ENCODE measurements around the gene KLRB1.
"Not testable (repeated sequence)": the region's sequence is repeated elsewhere in the genome, so short reads cannot be mapped to it uniquely, and the experiment has no call there.

The KLRB1 gene

DNA sequence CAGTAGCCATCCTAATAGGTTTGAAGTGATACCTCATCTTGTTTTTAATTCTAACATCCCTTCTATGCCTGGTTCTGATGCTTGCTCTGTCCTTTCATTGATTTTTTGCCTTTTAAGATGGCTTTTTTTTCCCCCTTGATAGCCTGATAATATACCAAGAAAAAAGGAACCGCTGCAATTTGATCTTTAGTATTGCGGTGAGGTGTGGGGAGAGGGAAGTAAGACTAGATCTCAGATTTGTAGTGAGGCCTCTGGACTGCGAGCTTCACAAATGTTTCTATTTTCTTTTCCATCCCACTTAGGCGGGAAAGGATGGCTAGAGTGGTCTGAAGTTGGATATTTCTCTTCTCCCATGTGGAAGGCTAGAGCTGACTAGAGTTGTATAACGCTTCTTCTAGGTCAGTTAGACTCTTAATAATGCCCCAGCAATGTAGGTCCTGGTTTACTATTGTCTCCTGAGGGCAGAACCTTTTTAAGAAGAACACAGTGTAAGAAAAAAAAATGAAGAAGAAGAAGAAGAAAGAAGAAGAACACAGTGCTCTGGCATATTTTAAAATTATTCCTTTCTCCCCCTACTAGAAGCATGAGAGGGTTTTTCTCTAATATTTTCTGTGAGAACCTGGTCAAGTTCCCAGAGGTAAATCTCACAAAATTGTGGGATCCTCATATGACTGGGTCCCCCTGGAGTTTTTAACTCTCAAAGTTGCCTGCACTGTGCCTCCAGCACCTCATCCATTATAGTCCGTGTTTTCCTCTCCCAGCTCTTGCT lies 11.9 kb upstream of the KLRB1 start:
- DNase-seq (ENCODE audit: low read depth in 2 of 2), result no peak

DNA sequence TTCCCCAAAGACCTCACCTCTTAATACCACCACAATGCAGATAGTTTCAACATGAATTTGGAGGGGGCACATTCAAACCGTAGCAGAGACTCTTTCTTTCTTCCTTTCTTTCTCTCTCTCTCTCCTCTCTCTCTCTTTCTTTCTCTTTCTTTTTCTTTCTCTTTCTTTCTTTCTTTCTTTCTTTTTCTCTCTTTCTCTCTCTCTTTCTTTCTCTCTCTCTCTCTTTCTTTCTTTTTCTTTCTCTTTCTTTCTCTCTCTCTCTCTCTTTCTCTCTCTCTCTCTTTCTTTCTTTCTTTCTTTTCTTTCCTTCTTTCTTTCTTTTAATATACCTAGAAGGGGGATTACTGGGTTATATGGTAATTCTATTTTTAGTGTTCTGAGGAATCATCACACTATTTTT lies 11.2 kb upstream of the KLRB1 start:
- DNase-seq (ENCODE audit: low read depth in 2 of 2), result not testable (repeated sequence)

DNA sequence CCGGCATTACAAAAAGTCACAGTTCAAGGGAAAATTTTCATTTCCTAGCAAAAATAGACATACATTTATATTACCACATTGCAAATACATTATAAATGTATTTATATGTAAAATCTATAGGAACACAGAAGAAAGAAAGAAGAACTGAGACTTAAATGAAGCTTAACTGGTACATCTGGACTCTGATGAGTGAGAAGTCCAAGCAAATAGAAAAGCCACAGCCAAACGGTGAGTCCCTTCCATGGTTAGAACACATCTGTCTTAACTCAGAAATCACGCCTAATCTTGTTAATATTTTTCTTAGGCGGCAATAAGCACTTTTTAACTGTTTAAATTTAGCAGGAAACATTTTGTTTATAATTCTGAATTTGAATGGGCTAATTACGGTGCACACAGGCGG lies 9.4 kb upstream of the KLRB1 start:
- no peak for DNase-seq (ENCODE audit: low read depth in 2 of 2)

DNA sequence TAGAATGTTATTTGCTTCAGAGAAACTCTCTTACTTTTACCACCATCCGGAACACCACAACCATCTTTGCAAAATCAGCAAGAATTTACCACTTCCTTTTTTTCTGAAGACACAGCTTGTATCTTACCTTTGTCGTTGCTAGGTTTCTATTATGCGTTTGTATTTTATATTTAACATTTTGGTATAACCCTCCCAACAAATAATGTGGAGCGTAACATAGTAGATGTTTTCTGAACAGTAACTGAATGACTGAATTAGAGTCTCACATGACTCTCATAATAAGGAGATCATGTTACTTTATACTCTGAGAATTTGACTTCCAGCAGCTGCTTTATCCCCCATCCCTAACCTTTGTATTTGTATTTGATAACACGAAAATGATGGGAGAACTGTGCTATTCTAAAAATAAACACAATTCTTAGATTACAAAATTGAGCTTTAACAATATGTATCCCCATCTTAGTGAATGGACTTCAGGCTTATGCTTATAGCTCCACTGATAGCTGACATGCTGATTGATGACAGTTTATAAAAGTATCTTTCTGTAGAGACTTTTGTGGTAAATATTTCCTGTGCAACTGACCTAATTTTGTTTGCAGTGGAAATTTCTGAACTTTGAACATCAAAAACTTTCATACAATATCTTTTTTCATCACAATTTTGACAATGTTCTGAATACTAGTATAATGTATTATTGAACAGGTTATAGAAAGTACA lies 7.9 kb upstream of the KLRB1 start:
- no peak for DNase-seq (ENCODE audit: low read depth in 2 of 2)

DNA sequence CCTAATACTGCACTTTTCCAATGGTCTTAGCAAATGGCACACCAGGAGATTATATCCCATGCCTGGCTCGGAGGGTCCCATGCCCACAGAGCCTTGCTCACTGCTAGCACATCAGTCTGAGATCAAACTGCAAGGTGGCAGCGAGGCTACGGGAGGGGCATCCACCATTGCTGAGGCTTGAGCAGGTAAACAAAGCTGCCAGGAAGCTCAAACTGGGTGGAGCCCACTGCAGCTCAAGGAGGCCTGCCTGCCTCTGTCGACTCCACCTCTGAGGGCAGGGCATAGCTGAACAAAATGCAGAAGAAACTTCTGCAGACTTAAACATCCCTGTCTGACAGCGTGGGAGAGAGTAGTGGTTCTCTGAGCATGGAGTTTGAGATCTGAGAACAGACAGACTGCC lies 2.9 kb upstream of the KLRB1 start:
- not testable (repeated sequence) for DNase-seq (ENCODE audit: low read depth in 2 of 2)

DNA sequence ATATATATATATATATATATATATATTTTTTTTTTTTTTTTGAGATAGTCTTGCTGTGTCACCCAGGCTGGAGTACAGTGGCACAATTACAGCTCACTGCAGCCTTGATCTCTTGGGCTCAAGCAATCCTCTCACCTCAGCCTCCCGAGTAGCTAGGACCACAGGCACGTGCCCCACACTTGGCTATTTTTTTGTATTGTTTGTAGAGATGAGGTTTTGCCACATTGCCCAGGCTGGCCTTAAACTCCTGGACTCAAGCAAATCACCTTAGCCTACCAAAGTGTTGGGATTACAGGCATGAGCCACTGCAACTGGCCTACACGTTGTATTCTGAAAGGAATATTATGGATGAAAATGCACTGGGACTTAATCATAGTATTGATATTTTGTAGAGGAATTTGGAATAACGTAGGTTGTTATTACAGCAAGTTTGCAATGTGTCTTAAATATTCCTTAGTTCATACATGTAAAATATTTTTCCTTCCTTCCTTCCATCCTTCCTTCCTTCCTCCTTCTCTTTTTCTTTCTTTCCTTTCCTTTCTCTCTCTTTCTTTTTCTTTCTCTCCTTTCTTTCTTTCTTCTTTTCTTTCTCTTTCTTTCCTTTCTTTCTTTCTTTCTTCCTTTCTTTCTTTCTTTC lies 862 bp downstream of the KLRB1 start:
- no peak for DNase-seq (ENCODE audit: low read depth in 2 of 2)

DNA sequence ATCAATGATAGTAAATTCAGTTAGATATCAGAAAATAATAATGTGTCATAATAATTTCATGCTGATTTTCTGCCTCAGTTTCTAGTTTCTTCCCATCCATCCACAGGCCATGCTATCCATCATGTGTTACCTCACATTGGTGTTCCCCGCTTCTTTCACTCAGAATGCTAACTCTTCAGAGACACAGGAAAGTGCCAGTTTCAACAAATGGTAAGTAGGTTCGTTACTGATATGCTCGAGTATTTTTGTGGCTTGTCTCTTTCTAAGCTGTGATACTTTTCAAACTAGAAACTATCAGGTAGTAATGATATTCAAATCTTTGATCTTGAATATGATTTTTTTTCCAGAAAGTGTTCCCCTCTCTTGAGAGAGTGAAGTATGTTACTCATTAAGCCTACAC lies 1.5 kb downstream of the KLRB1 start:
- DNase-seq (ENCODE audit: low read depth in 2 of 2), result no peak

DNA sequence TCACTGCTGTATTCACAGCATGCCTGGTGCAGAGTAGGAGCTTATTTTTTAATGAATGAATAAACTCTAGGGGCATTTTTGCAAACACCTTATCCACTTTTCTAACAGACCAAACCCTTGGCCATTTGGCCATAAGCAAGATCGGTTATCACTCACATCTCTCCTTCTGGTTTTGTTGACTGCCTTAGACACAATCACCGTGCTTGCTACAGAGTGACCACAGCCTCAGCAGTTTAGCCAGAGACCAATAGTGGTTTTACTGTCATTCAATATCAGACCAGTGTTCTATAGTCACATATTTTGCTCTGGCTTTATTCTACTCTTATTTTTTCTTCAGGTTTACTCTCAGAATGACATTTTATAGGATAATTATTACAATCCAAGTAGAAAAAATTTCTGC lies 2.2 kb downstream of the KLRB1 start:
- no peak for DNase-seq (ENCODE audit: low read depth in 2 of 2)

DNA sequence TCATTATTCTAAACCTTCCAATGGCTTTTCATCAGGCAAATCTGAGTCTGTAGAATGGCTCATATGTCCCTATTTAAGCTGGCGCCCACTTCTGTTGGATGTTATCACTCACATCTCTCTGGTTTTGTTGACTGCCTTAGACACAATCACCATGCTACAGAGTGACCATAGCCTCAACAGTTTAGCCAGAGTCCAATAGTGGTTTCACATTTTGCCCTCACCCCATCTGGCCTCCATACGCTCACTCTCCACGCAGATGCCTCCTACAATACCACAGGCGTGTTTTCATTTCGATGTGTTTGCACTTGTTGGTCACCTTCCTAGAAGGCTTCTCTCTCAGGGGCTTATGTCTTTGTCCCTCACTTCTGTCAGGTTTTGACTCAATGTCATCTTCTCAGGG lies 3.4 kb downstream of the KLRB1 start:
- DNase-seq (ENCODE audit: low read depth in 2 of 2), result no peak

DNA sequence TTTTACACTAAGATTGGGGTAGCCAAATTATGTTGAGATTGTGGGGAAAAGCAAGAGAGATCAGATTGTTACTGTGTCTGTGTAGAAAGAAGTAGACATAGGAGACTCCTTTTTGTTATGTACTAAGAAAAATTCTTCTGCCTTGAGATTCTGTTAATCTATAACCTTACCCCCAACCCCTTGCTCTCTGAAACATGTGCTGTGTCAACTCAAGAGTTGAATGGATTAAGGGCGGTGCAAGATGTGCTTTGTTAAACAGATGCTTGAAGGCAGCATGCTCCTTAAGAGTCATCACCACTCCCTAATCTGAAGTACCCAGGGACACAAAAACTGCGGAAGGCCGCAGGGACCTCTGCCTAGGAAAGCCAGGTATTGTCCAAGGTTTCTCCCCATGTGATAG lies 7.3 kb downstream of the KLRB1 start:
- DNase-seq (ENCODE audit: low read depth in 2 of 2), result not testable (repeated sequence)

DNA sequence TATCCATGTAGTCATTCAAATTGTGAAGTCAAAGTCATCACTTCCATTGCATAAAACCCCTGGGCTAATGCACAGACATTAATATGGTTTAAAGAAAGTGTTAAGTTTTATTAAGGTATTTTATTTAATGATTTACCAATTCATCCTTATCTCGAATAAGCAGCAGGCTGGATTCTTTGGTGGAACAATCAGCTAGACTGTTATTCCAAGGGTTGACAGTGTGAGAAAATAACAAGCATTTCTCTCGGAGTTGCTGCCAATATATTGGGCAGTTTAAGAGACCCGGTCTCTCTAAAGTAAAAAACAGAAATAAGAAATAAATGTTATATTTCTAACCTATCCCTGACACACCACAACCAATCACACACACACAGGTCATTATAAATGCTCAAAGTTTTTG lies 9.4 kb downstream of the KLRB1 start:
- no peak for DNase-seq (ENCODE audit: low read depth in 2 of 2)

DNA sequence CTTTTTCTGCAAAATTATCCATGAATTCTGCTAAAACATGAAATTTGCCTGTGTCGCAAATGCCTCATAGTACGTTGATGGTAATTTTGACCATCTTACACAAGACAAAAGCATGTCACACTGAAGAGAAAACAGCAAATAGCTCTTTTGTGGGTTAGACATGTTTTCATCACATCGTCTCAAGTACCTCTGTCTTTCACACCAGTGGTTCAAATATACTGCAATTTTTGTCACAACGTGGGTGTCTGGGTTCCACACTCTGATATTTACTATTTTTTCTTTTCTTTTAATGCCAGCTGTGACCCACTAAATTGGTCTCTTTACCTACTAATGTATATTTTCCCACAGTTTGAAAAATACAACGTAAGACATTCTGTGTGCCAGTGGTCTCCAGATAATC lies 10.4 kb downstream of the KLRB1 start:
- no peak for DNase-seq (ENCODE audit: low read depth in 2 of 2)

DNA sequence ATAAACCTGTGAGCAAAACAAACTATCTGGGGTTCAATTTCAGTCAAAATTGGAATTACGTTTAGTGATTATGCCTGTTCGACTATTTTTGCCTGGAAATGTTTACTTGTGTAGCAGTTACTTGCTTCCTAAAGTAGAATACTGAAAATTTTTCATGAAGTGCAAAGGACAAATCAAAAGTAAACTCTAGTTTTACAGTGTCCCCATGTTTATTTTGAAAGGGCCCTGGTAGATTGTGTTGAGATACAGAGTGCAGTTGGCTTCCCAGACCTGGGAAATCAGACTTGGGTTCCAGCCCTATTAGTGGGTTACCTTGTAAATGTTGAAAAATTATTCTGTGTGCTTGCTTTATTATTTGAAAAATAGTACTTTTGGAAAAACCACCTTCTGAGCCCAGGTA lies 17.3 kb downstream of the KLRB1 start:
- no peak for DNase-seq (ENCODE audit: low read depth in 2 of 2)

DNA sequence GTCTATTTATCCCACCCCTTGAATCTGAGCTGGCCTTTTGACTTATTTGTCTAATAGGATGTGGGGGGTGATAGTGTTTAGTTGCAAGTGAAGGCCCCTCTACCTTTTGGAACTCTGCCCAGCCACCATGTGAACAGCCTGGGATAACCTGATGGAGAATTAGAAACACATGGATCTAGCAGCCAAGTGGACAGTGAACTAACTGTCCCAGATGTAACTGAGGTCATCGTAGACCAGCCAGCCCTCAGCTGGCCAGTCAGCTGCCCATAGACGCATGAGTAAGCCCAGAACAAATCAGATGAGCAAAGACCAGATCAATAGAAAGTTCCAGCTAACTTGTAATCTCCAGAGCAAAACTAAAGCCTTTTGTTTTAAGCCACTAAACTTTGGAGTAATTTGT lies 19.0 kb downstream of the KLRB1 start:
- no peak for DNase-seq (ENCODE audit: low read depth in 2 of 2)

DNA sequence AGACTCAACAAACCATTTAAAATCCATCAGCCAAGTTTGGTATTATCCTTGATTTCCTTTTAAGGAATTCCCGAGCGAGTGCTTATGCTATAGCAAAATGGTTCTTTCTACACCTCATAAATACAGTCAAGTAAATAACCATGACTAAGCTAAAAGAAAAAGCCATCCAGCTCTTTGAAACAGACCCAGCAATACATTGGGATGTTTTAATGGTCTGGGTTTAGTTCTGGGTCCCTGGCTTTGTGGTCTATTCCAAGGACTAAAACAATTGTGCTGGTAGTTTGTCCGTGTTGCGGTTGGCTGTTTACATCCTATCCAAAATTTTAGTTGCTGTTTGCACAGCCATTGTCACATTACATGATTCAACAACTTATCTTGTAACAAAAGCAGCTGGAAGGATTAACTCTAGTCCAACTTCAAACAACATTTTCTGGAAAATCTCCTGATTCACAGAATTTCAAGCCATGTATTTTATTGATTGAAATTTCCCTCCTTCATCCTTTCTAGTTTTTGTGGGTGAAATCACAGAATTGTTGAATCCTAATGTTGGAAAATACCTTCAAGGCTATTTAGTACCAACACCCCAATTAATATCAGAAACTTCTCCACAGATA lies 19.6 kb downstream of the KLRB1 start:
- DNase-seq (ENCODE audit: low read depth in 2 of 2), result no peak

DNA sequence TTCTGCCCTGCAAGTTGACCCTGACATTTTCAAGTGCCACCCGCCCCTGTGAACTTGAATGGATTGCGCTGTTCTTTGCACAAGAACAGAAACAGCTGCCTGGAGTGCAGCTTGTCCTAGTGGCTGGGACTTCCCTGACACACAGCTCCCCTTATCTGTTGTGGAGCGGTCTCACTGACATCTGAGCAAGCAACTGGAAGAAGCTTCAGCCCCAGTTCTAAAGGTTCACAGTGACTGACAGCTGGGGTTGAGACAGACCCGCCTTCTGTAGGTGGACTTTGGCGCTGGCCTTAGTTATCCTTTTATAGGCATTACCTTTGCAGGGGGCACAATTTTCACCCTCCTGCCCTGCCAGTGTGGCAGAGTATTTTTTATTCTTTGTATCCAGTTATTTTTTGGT lies 30.0 kb downstream of the KLRB1 start:
- not testable (repeated sequence) for DNase-seq (ENCODE audit: low read depth in 2 of 2)

DNA sequence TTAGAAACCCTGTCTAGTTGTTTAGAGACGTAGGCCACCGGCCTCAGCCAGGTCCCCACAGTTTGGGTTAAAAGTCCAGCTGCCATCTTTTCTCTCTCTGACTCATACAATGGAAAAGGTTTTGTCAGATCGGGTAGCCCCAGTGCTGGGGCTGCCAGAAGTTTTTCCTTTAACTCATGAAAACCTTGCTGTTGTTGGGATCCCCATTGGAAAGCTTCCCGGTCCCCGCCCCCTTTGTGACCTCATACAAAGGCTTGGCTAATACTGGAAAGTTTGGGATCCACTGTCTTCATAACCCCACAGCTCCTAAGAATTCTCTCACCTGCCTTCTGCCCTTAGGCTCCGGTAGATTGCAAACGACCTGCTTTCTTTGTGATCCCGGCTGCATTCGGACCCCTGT lies 40.6 kb downstream of the KLRB1 start:
- not testable (repeated sequence) for DNase-seq (ENCODE audit: low read depth in 2 of 2)

DNA sequence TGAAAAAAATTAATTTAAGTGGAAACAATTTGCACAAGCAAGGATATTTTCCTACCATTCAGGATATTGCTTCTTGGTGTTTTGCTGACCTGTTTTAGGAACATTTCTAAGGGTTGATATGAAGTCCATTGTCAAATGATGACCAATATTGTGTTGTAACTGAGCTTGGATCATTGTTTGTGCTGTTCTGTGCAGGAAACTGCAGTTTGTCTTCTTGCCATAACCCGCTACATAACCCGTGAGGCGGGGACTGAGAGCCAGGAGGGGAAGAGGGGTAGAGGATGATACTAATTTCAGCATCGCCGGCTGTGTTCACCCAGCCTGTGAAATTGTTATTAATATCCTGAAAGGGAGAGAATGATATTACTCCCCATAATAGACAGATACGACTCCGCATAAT lies 41.6 kb downstream of the KLRB1 start:
- not testable (repeated sequence) for DNase-seq (ENCODE audit: low read depth in 2 of 2)

DNA sequence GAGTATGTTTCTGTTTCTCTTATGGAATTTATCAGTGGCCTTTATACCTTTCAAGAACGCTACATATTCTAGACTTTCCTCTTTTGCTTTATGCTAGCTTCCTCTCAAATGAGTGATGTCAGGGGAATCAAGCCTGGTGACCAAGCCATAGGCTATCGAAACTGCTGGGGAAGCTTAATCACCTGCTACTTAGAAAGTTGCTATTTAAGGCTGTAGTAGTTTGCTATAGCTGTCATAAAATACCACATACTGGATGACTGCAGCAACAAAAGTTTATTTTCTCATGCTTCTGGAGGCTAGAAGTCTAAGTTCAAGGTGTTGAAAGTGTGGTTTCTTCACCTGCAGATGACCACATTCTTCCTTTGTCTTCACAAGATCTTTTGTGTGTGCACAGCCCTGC lies 43.3 kb downstream of the KLRB1 start:
- DNase-seq (ENCODE audit: low read depth in 2 of 2), result not testable (repeated sequence)

DNA sequence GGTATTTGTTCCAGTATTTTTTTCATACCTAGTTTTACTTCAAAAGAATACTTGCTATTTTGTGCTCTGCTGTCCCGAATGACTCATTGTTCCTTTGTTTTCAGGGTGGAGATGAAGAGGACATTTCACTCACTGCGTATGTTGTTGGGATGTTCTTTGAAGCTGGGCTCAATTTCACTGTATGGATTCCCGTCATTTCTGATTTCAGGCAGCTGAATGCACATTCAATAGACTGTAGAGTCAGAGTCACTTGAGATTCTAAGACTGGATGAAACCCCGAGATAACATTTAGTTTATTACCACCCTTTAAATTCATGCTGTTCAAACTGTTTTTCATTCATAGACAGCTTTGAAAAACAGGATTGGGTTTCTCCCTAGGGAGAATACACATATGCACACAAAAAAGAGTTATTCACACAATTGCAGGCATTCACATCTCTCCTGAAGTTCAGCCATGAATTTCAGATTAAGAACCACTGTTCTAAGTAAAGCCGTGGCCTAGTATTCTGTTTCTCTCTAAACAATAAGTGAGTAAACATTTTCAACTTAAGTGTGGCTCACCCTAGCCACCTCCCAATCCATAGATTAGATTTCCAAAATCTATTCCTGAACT lies 44.8 kb downstream of the KLRB1 start:
- DNase-seq (ENCODE audit: low read depth in 2 of 2), result not testable (repeated sequence)

DNA sequence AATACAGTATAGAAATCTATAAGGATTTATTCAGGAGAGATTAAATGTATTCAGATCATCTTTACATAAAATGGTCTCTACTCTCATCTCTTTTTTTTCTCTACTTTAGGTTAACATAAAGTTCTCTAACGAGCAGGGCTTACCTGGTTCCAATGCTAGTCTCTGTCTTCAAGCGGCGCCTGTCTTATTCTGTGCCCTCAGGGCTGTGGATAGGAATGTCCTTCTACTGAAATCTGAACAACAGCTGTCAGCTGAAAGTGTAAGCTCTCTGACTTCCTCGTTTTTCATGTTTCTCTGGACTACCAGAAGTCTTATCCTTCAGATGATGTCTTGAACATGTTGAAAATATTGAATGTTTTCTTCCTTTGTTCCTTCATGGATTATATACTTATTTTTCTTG lies 62.2 kb downstream of the KLRB1 start:
- not testable (repeated sequence) for DNase-seq (ENCODE audit: low read depth in 2 of 2)

Measured in stimulated activated CD4-positive, alpha-beta T cell treated with anti-CD3 and anti-CD28 coated beads, Interleukin-1b, Interleukin-23, amount 100 ng/mL, for 1 hour (primary cell).